ENCODE data around the gene RNF213. TPM values are rescaled to one million over a fixed set of nuclear protein-coding genes. Genes with fewer than 3 reads are reported as not detected.

RNF213 gene
- total and polyA plus RNA-seq, 4 donors, result 18.2 to 104 (median 33.5) TPM

GRCh38 chr17:80385046-80385445, 124.4 kb downstream of the RNF213 start:
- 95% methylated on average over 9 of the region's 9 CpGs for WGBS
- no peak overlapping the region for H3K27ac ChIP-seq (ENCODE audit: low read depth in 1 of 2, low read length in 2 of 2)

More at GRCh38 chr17:80385046-80385445, 124.4 kb downstream of the RNF213 start:
- no peaks in the 10 kb centered on the region for H3K4me1 ChIP-seq (ENCODE audit: control insufficient read depth in 4 of 4, insufficient read depth in 4 of 4, low read length in 3 of 4)
- TF ChIP-seq NR2F2 (IDR thresholded peaks at IDR 0.05) (no peak), ATF3 (IDR thresholded peaks at IDR 0.05) (no peak), JUND (IDR thresholded peaks at IDR 0.05) (no peak), RAD21 (IDR thresholded peaks at IDR 0.05) (no peak), EGR1 (IDR thresholded peaks at IDR 0.05; ENCODE audit: low read depth in 2 of 2) (no peak), REST (IDR thresholded peaks at IDR 0.05) (no peak), YY1 (IDR thresholded peaks at IDR 0.05) (no peak), GABPA (IDR thresholded peaks at IDR 0.05 in 1 of 2, conservative IDR thresholded peaks at IDR 0.05 in 1 of 2) (no peak), FOXA1 (IDR thresholded peaks at IDR 0.05) (no peak)
- TF ChIP-seq, protein P1, sequence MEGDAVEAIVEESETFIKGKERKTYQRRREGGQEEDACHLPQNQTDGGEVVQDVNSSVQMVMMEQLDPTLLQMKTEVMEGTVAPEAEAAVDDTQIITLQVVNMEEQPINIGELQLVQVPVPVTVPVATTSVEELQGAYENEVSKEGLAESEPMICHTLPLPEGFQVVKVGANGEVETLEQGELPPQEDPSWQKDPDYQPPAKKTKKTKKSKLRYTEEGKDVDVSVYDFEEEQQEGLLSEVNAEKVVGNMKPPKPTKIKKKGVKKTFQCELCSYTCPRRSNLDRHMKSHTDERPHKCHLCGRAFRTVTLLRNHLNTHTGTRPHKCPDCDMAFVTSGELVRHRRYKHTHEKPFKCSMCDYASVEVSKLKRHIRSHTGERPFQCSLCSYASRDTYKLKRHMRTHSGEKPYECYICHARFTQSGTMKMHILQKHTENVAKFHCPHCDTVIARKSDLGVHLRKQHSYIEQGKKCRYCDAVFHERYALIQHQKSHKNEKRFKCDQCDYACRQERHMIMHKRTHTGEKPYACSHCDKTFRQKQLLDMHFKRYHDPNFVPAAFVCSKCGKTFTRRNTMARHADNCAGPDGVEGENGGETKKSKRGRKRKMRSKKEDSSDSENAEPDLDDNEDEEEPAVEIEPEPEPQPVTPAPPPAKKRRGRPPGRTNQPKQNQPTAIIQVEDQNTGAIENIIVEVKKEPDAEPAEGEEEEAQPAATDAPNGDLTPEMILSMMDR (IDR thresholded peaks at IDR 0.05; ENCODE audit: low read depth, low read length, missing input control), result no peak
- TF ChIP-seq, protein P2, sequence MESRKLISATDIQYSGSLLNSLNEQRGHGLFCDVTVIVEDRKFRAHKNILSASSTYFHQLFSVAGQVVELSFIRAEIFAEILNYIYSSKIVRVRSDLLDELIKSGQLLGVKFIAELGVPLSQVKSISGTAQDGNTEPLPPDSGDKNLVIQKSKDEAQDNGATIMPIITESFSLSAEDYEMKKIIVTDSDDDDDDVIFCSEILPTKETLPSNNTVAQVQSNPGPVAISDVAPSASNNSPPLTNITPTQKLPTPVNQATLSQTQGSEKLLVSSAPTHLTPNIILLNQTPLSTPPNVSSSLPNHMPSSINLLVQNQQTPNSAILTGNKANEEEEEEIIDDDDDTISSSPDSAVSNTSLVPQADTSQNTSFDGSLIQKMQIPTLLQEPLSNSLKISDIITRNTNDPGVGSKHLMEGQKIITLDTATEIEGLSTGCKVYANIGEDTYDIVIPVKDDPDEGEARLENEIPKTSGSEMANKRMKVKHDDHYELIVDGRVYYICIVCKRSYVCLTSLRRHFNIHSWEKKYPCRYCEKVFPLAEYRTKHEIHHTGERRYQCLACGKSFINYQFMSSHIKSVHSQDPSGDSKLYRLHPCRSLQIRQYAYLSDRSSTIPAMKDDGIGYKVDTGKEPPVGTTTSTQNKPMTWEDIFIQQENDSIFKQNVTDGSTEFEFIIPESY (IDR thresholded peaks at IDR 0.05), result no peak
- H3K36me3 ChIP-seq (ENCODE audit: control insufficient read depth in 4 of 4, insufficient read depth in 3 of 4, low read depth in 1 of 4, low read length in 3 of 4), result peaks cover 12 to 94% (median 87%) of the 10 kb centered on the region in 4 donors
- H3K9ac ChIP-seq (ENCODE audit: low read depth in 1 of 2, low read length in 2 of 2), result no peak overlapping the region
- no peaks in the 10 kb centered on the region for H3K9me3 ChIP-seq (ENCODE audit: control insufficient read depth in 4 of 4, low read length in 3 of 4)
- no peak overlapping the region for H3K4me3 ChIP-seq (ENCODE audit: low read depth in 1 of 3, low read length in 3 of 3)
- DNase-seq (ENCODE audit: low spot score), result no peak
- no peaks in the 10 kb centered on the region for H3K27me3 ChIP-seq (ENCODE audit: control insufficient read depth in 4 of 4, insufficient read depth in 4 of 4, low read length in 3 of 4)

Data from liver (tissue), 9 donors.